Left kidney (tissue), 2 donors: ENCODE measurements around the gene HCFC1. TPM values are rescaled to one million over a fixed set of nuclear protein-coding genes. Genes with fewer than 3 reads are reported as not detected.

ENCODE experiments used
- DNase-seq: peaks from one replicate; pipeline ENCODE4 v3.0.0-alpha.2; 2013
- polyA plus RNA-seq: library from polyadenylated mRNA; unstranded; fragments of 120-200 nt; gene quantifications from one replicate; pipeline ENCODE4 v1.2.1, GENCODE V29; 2013; ENCODE audit not compliant: insufficient read length

The HCFC1 gene
- polyA plus RNA-seq, 1 donor, result 43.2 TPM

GRCh38 chrX:153941336-153942252 lies 30.0 kb downstream of the HCFC1 start:
- no peak for DNase-seq

GRCh38 chrX:153939573-153939972 lies 32.0 kb downstream of the HCFC1 start:
- no peak for DNase-seq

- no peak for DNase-seq
Measured at GRCh38 chrX:153938226-153938786, 33.3 kb downstream of the HCFC1 start.

- DNase-seq, result no peak
Measured at GRCh38 chrX:153937056-153937455, 34.6 kb downstream of the HCFC1 start.

- no peak for DNase-seq
Measured at GRCh38 chrX:153935326-153935851, 36.2 kb downstream of the HCFC1 start.

- no peak for DNase-seq
Measured at GRCh38 chrX:153934762-153935325, 36.8 kb downstream of the HCFC1 start, which contains the start of gene NAA10. TSS of gene NAA10 (minus strand) at chrX:153935037. CDS start at chrX:153934904, 133 bp downstream.

- no peak for DNase-seq
Measured at GRCh38 chrX:153934148-153934761, 37.4 kb downstream of the HCFC1 start.

GRCh38 chrX:153933748-153934147 lies 37.9 kb downstream of the HCFC1 start:
- no peak for DNase-seq

GRCh38 chrX:153932220-153932915 lies 39.2 kb downstream of the HCFC1 start:
- no peak for DNase-seq

- DNase-seq, result no peak
Measured at GRCh38 chrX:153931748-153932147, 39.9 kb downstream of the HCFC1 start.

GRCh38 chrX:153931151-153931550 lies 40.5 kb downstream of the HCFC1 start:
- no peak for DNase-seq

- no peak for DNase-seq
Measured at GRCh38 chrX:153930011-153930910, 41.4 kb downstream of the HCFC1 start.

GRCh38 chrX:153929576-153929975 lies 42.0 kb downstream of the HCFC1 start:
- no peak for DNase-seq

GRCh38 chrX:153928846-153929245 lies 42.8 kb downstream of the HCFC1 start:
- DNase-seq, result no peak

GRCh38 chrX:153927922-153928760 lies 43.5 kb downstream of the HCFC1 start:
- DNase-seq, result peak; percentile 92

- DNase-seq, result no peak
Measured at GRCh38 chrX:153927672-153927921, 44.0 kb downstream of the HCFC1 start.

GRCh38 chrX:153926858-153927671 lies 44.6 kb downstream of the HCFC1 start:
- no peak for DNase-seq

GRCh38 chrX:153926552-153926857 lies 45.1 kb downstream of the HCFC1 start:
- no peak for DNase-seq
